GM19467 (cell line): ENCODE data around the gene PPT2.

Experiments
- ATAC-seq: cut with Tn5 transposase; IDR thresholded peaks from one replicate; pipeline ENCODE4 v1.9.1; 2021; ENCODE audit warnings: mild to moderate bottlenecking, moderate library complexity; ENCODE audit not compliant: unreplicated experiment

The PPT2 gene

GRCh38 chr6:32151863-32152768, 1.8 kb upstream of the PPT2 start, which contains the start of gene PRRT1:
Gene PRRT1, minus strand, starts transcription at chr6:32151939. Its CDS starts 112 bp downstream, at chr6:32151827.
- ATAC-seq, result no peak

- no peak for ATAC-seq
Observed at GRCh38 chr6:32152769-32153563, 975 bp upstream of the PPT2 start.

- no peak for ATAC-seq
Observed at GRCh38 chr6:32154514-32155161, 697 bp downstream of the PPT2 start.

DNA sequence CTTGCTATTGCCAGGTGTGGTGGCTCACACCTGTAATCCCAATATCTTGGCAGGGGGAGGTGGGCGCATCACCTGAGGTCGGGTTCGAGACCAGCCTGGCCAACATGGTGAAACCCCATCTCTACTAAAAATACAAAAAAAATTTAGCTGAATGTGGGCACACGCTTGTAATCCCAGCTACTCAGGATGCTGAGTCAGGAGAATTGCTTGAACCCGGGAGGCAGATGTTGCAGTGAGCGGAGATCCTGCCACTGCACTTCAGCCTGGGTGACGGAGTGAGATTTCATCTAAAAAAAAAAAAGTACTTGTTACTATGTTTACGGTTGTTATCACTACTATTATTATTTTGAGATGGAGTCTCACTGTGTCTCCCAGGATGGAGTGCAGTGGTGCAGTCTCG, 3.0 kb downstream of the PPT2 start:
- ATAC-seq, result no peak

GRCh38 chr6:32158052-32158451, 4.1 kb downstream of the PPT2 start:
- no peak for ATAC-seq

- ATAC-seq, result no peak
Observed at GRCh38 chr6:32163559-32164258, 9.8 kb downstream of the PPT2 start.

- ATAC-seq, result no peak
Observed at GRCh38 chr6:32164295-32164694, 10.4 kb downstream of the PPT2 start, which contains the start of gene EGFL8. Gene EGFL8, plus strand, starts transcription at chr6:32164595. Its CDS starts 1,571 bp downstream, at chr6:32166166.

DNA sequence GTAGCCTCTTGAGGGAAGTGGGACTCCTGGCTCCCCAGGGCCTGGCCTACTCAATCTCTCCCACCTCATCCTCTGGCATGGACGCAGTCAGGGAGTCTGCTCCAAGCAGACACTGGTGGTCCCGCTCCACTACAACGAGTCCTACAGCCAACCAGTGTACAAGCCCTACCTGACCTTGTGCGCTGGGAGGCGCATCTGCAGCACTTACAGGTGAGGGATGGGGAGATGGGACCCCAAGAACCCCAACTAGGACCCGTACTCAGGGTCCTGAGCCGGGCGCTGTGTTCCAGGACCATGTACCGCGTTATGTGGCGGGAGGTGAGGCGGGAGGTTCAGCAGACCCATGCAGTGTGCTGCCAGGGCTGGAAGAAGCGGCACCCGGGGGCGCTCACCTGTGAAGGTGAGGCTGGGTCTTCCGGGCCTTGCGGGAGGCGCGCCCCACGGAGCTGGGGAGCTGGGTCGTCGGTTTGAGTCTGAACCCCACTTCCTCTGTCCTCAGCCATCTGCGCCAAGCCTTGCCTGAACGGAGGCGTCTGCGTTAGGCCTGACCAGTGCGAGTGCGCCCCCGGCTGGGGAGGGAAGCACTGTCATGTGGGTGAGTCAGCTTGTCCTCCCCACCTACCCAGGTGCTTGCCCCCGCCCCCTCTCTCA, 12.6 kb downstream of the PPT2 start:
- no peak for ATAC-seq

DNA sequence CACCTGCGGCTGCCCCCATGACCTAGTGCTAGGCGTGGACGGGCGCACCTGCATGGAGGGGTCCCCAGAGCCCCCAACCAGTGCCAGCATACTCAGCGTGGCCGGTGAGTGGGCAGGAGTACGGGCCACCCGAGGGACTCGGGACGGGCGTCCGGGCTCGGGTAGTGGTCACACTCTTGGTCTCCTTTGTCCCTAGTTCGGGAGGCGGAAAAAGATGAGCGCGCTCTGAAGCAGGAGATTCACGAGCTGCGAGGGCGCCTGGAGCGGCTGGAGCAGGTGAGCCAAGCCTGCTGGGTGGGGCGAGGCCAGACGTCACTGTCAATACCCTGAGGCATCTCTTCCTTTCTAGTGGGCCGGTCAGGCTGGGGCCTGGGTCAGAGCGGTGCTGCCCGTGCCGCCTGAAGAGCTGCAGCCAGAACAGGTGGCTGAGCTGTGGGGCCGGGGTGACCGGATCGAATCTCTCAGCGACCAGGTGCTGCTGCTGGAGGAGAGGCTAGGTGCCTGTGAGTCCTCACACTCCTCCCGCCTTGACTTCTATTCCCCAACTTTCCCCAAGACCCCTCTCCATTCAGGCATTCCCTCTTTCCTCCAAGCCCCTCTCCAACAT, 13.3 kb downstream of the PPT2 start:
- no peak for ATAC-seq

- no peak for ATAC-seq
Observed at GRCh38 chr6:32167761-32168262, 13.9 kb downstream of the PPT2 start.

- ATAC-seq, result no peak
Observed at GRCh38 chr6:32168350-32168749, 14.4 kb downstream of the PPT2 start.

DNA sequence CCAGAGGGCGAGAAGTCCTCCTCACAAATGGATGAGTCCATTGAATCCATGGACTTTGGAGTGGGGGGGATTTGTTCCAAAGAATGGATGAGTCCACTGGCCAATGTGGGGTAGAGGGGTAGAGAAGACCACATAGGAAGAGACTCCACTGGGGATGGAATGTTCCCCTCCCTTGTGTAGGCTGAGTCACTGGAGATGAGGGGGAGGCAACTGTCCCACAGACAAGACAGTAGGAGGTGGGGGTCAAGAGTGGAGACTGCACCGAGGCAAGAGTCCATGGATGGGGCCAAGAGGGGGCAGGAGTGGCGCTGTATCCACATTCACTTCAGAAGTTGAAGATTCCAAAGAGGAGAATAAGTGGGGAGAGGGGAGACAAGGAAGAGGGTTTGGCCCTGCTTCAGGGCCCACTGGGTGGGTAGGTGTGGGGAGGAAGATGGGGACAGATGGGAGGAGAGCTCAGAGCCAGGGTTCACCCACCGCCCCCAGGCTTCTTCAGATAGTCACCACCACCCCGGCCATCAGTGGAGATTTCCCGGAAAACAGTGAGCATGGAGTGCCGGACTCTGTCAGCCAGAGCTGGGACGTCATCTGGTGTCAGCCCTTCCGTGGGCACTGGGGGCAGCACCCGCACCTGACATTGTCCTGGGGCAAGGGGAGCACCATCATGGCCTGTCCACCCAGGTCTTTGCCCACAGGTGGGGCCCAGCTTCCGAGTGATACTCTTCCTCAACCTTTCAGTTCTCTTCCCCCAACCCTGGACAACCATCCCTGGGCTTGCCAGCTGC, 15.1 kb downstream of the PPT2 start:
- ATAC-seq, result no peak

- ATAC-seq, result no peak
Observed at GRCh38 chr6:32170294-32170693, 16.4 kb downstream of the PPT2 start.

DNA sequence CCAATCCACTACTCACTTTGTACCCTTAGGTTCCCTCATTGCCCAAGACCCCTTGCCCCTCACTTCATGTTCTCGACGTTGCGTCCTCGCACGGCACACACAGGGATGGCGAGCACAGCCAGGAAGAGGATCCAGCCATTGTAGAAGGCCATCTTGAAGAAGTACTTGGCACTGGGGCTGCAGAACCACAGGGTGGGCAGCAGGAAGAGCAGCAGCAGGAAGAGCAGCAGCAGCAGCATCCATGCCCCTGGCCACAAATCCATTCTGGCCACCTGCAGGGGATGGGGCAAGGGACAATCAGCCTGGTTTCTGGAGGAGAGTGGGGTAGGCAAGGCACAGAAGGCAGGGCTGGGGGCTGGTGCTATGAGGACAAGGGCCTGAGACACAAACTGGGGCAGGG, 17.3 kb downstream of the PPT2 start:
- no peak for ATAC-seq

DNA sequence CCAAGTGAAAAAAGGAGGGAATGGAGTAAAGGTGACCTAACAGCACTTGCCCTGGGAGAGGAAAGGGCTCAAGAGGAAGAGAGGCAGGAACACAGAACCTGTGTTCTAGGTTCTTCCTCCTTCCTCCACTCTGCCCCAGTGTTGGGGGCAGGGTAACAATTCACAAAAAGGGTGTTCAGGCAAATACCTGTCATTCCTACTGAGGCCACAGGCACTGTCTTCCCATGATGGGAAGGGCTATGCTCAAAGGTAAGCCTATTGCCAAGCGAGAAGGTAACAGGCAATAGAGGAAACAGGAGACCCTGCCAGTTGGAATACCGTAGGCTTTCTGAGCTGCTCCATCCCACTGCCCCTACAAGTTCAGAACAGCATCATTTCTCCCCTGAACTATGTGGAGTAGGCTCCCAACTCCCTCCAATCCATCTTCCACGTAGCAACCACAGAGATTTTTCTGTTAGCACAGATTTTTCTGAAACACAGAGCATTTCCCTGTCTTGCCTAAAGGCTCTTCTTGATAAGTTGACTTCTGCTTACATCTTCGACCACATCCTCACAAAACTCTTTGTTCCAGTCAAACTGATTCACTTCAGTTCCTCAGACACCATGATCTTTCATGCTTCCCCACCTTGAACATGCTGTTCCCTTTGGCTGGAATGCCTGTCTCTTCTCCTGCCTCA, 19.2 kb downstream of the PPT2 start:
- ATAC-seq, result no peak

GRCh38 chr6:32174416-32174815, 20.5 kb downstream of the PPT2 start:
- no peak for ATAC-seq

GRCh38 chr6:32175322-32175710, 21.4 kb downstream of the PPT2 start:
- no peak for ATAC-seq
